Kidney epithelial cell (primary cell): ENCODE results near the gene GALNT16. TPM values are rescaled to one million over a fixed set of nuclear protein-coding genes. Genes with fewer than 3 reads are reported as not detected.

Experiments
- DNase-seq: peaks from one replicate; pipeline ENCODE4 v3.0.0-alpha.2; 2010; ENCODE audit warnings: low read depth
- H3K27me3 ChIP-seq: 2 replicates; pipeline ENCODE4 v1.6.0; 2011; ENCODE audit warnings: low read length; ENCODE audit not compliant: control insufficient read depth, insufficient read depth
- H3K36me3 ChIP-seq: 2 replicates; pipeline ENCODE4 v1.5.1; 2011; ENCODE audit warnings: low read length; ENCODE audit not compliant: control insufficient read depth, insufficient read depth
- H3K4me3 ChIP-seq: 2 replicates; pipeline ENCODE4 v1.5.1; 2011; ENCODE audit warnings: low read depth, mild to moderate bottlenecking, control low read depth, low read length
- CTCF ChIP-seq: IDR thresholded peaks from 2 replicates; pipeline ENCODE4 v1.5.1; 2011; ENCODE audit warnings: mild to moderate bottlenecking, moderate library complexity, low read length, control low read depth, inconsistent platforms; ENCODE audit not compliant: insufficient read depth, poor library complexity, severe bottlenecking
- total RNA-seq: library from RNA; depleted of rRNA; stranded (reverse); fragments of >200 nt; gene quantifications from 2 replicates; pipeline ENCODE4 v1.2.3, GENCODE V29; 2015

The GALNT16 gene
- total RNA-seq, 1 donor from 2014 or later, result 0.33 TPM

GRCh38 chr14:69281450-69282169 lies 21.7 kb downstream of the GALNT16 start:
- DNase-seq, result no peak
- peaks cover 3% of the 10 kb centered on the region for H3K27me3 ChIP-seq
- no peak for TF ChIP-seq CTCF
- no peaks in the 10 kb centered on the region for H3K36me3 ChIP-seq
- H3K4me3 ChIP-seq, result no peak overlapping the region

GRCh38 chr14:69282448-69282847 lies 22.5 kb downstream of the GALNT16 start:
- no peak for TF ChIP-seq CTCF
- Histone ChIP-seq H3K27me3 (peaks cover 3% of the 10 kb centered on the region), H3K36me3 (no peaks in the 10 kb centered on the region), H3K4me3 (no peak overlapping the region)
- no peak for DNase-seq

GRCh38 chr14:69284170-69284569 lies 24.2 kb downstream of the GALNT16 start:
- TF ChIP-seq CTCF, result no peak
- Histone ChIP-seq H3K36me3 (no peaks in the 10 kb centered on the region), H3K27me3 (peaks cover 3% of the 10 kb centered on the region), H3K4me3 (no peak overlapping the region)
- no peak for DNase-seq

GRCh38 chr14:69285661-69286255 lies 25.8 kb downstream of the GALNT16 start:
- peaks cover 3% of the 10 kb centered on the region for H3K27me3 ChIP-seq
- no peak for DNase-seq
- H3K36me3 ChIP-seq, result no peaks in the 10 kb centered on the region
- H3K4me3 ChIP-seq, result no peak overlapping the region
- no peak for TF ChIP-seq CTCF

GRCh38 chr14:69287098-69288010 lies 27.4 kb downstream of the GALNT16 start:
- no peak overlapping the region for H3K4me3 ChIP-seq
- peaks cover 3% of the 10 kb centered on the region for H3K27me3 ChIP-seq
- no peak for TF ChIP-seq CTCF
- DNase-seq, result no peak
- no peaks in the 10 kb centered on the region for H3K36me3 ChIP-seq
